HG02870 (cell line): ENCODE results near the gene CLIP1.
"Not testable (repeated sequence)": the region's sequence is repeated elsewhere in the genome, so short reads cannot be mapped to it uniquely, and the experiment has no call there.

Source experiments
- ATAC-seq: cut with Tn5 transposase; IDR thresholded peaks from one replicate; pipeline ENCODE4 v1.9.1; 2021; ENCODE audit warnings: mild to moderate bottlenecking, moderate library complexity; ENCODE audit not compliant: unreplicated experiment

The CLIP1 gene

GRCh38 chr12:122437656-122438121 lies 15.2 kb upstream of the CLIP1 start:
- ATAC-seq: no peak

- ATAC-seq: no peak
Measured at GRCh38 chr12:122435186-122435585, 12.7 kb upstream of the CLIP1 start.

GRCh38 chr12:122429043-122429442 lies 6.6 kb upstream of the CLIP1 start:
- not testable (repeated sequence) for ATAC-seq

GRCh38 chr12:122427403-122427802 lies 4.9 kb upstream of the CLIP1 start:
- ATAC-seq: no peak

- ATAC-seq: no peak
Measured at GRCh38 chr12:122423258-122424165, 1.0 kb upstream of the CLIP1 start.

- ATAC-seq: no peak
Measured at GRCh38 chr12:122422730-122423257, 325 bp upstream of the CLIP1 start.

- no peak for ATAC-seq
Measured at GRCh38 chr12:122421187-122421820, 1.2 kb downstream of the CLIP1 start.

- no peak for ATAC-seq
Measured at GRCh38 chr12:122420471-122421162, 1.9 kb downstream of the CLIP1 start.

- not testable (repeated sequence) for ATAC-seq
Measured at GRCh38 chr12:122419094-122419493, 3.4 kb downstream of the CLIP1 start.

- ATAC-seq: not testable (repeated sequence)
Measured at GRCh38 chr12:122415665-122416064, 6.8 kb downstream of the CLIP1 start.

- ATAC-seq: no peak
Measured at GRCh38 chr12:122413516-122414404, 8.7 kb downstream of the CLIP1 start.

- no peak for ATAC-seq
Measured at GRCh38 chr12:122412851-122413433, 9.5 kb downstream of the CLIP1 start.

- ATAC-seq: no peak
Measured at GRCh38 chr12:122411537-122411936, 10.9 kb downstream of the CLIP1 start.

- ATAC-seq: no peak
Measured at GRCh38 chr12:122407208-122407607, 15.3 kb downstream of the CLIP1 start.

- ATAC-seq: no peak
Measured at GRCh38 chr12:122406701-122407164, 15.7 kb downstream of the CLIP1 start.

GRCh38 chr12:122403831-122404230 lies 18.6 kb downstream of the CLIP1 start:
- no peak for ATAC-seq

- no peak for ATAC-seq
Measured at GRCh38 chr12:122403115-122403770, 19.2 kb downstream of the CLIP1 start.

GRCh38 chr12:122402264-122402663 lies 20.2 kb downstream of the CLIP1 start:
- no peak for ATAC-seq
